ENCODE data around the gene SYNJ1. TPM values are rescaled to one million over a fixed set of nuclear protein-coding genes. Genes with fewer than 3 reads are reported as not detected.
"Not testable (repeated sequence)": the region's sequence is repeated elsewhere in the genome, so short reads cannot be mapped to it uniquely, and the experiment has no call there.

SYNJ1 gene
- total and polyA plus RNA-seq, 2 of the 4 experiments (the other 2 are of a cell fraction), result 3.6 to 4.6 TPM

GRCh38 chr21:32611471-32611997, 116.3 kb downstream of the SYNJ1 start:
- ATAC-seq (ENCODE audit: low read depth), result peak; percentile 15
- POLR2A ChIA-PET (ENCODE audit: unreplicated experiment), result no interaction called here
- intact Hi-C loops (cut with micrococcal nuclease), result no loop called here

GRCh38 chr21:32610940-32611339, 116.9 kb downstream of the SYNJ1 start:
- dilution Hi-C loops (cut with HindIII; ENCODE audit: low sequenced_read_pairs, unreplicated experiment); POLR2A ChIA-PET (ENCODE audit: unreplicated experiment); H3K9me1 ChIP-seq (ENCODE audit: insufficient read depth, low read length); DNase-seq; H3K4me2 ChIP-seq (ENCODE audit: low read depth, low read length); in situ Hi-C loops (cut with MboI; ENCODE audit: low sequenced_read_pairs); H3K4me3 ChIP-seq (ENCODE audit: insufficient read depth, low read depth, low read length); intact Hi-C loops (cut with micrococcal nuclease); H3K27ac ChIP-seq (ENCODE audit: insufficient read depth, low read length); H2BK15ac ChIP-seq (ENCODE audit: low read depth, low read length); BruUV-seq (replicated peaks); H2AK9ac ChIP-seq (replicated peaks; ENCODE audit: low read depth, low read length, poor library complexity); H3K23ac ChIP-seq (ENCODE audit: low read depth, low read length); H2AK5ac ChIP-seq (ENCODE audit: low read depth, low read length); H3K36me3 ChIP-seq (ENCODE audit: control insufficient read depth, insufficient read depth, low read length); H3K4me1 ChIP-seq (ENCODE audit: control insufficient read depth, insufficient read depth, low read length); H3K4ac ChIP-seq (ENCODE audit: low read depth, low read length); H2BK120ac ChIP-seq (ENCODE audit: low read depth, low read length); H2AFZ ChIP-seq (replicated peaks; ENCODE audit: low read length, poor library complexity); H4K5ac ChIP-seq (ENCODE audit: low read depth, low read length); H2BK20ac ChIP-seq (ENCODE audit: low read depth, low read length); H3K9ac ChIP-seq (ENCODE audit: low read depth, low read length); H3K18ac ChIP-seq (ENCODE audit: low read depth, low read length); H4K91ac ChIP-seq (ENCODE audit: insufficient read depth, low read depth, low read length); H3K56ac ChIP-seq (ENCODE audit: extremely low read depth, insufficient read depth, low read length); H4K8ac ChIP-seq (ENCODE audit: low read depth in 2 of 2, low read length in 2 of 2); H3K14ac ChIP-seq (replicated peaks; ENCODE audit: low read depth, low read length); ATAC-seq (ENCODE audit: low read depth); H4K20me1 ChIP-seq (ENCODE audit: insufficient read depth, low read length); H3K9me3 ChIP-seq (ENCODE audit: control insufficient read depth, insufficient read depth, low read length); H2BK5ac ChIP-seq (ENCODE audit: low read depth, low read length, poor library complexity, severe bottlenecking); H3K27me3 ChIP-seq (ENCODE audit: control insufficient read depth, insufficient read depth, low read length): not testable (repeated sequence)
- peaks cover 16 to 18% of the 10 kb centered on the region in 2 experiments for H3K79me1 ChIP-seq (ENCODE audit: low read depth in 1 of 2, low read length in 2 of 2)
- CTCF ChIA-PET, result interaction anchor here (4.3 kb wide), 1 partner anchor 10 kb away, joined by 26 read pairs; no protein-coding TSS in a partner anchor
- 79% methylated on average over 6 of the region's 17 CpGs; no CpG with 5 or more reads in 1 of the 2 experiments for WGBS, 2 experiments (ENCODE audit: extremely low coverage in 2 of 2, insufficient read length in 1 of 2)

More at GRCh38 chr21:32611471-32611997, 116.3 kb downstream of the SYNJ1 start:
- Histone ChIP-seq H2BK120ac (ENCODE audit: low read depth, low read length) (no peak overlapping the region), H3K18ac (ENCODE audit: low read depth, low read length) (no peak overlapping the region), H2AK5ac (ENCODE audit: low read depth, low read length) (no peak overlapping the region), H3K4me2 (ENCODE audit: low read depth, low read length) (peak overlapping the region; percentile 85), H3K9me1 (ENCODE audit: insufficient read depth, low read length) (no peaks in the 10 kb centered on the region), H2BK15ac (ENCODE audit: low read depth, low read length) (no peak overlapping the region), H3K27ac (ENCODE audit: insufficient read depth, low read length) (peak overlapping the region; percentile 91; the same call in 1 of the 2 replicates), H2BK20ac (ENCODE audit: low read depth, low read length) (no peak overlapping the region), H3K23ac (ENCODE audit: low read depth, low read length) (0 out of 2 replicates have a peak overlapping the region, but pooled peaks have one; percentile 54), H3K79me1 (ENCODE audit: low read depth in 1 of 2, low read length in 2 of 2) (peaks cover 16 to 18% of the 10 kb centered on the region in 2 experiments), H4K20me1 (ENCODE audit: insufficient read depth, low read length) (peaks cover 4% of the 10 kb centered on the region; the same call in 1 of the 2 replicates), H3K9ac (ENCODE audit: low read depth, low read length) (peak overlapping the region; percentile 85), H4K91ac (ENCODE audit: insufficient read depth, low read depth, low read length) (no peak overlapping the region), H2AFZ (replicated peaks; ENCODE audit: low read length, poor library complexity) (peak overlapping the region; percentile 100), H4K8ac (ENCODE audit: low read depth in 2 of 2, low read length in 2 of 2) (peak overlapping the region in 1 of 2 experiments; percentile 46; a peak in 2 of 4 replicates), H3K4me1 (ENCODE audit: control insufficient read depth, insufficient read depth, low read length) (peaks cover 2% of the 10 kb centered on the region; the same call in 1 of the 2 replicates), H3K9me3 (ENCODE audit: control insufficient read depth, insufficient read depth, low read length) (no peaks in the 10 kb centered on the region), H2BK5ac (ENCODE audit: low read depth, low read length, poor library complexity, severe bottlenecking) (no peak overlapping the region), H3K36me3 (ENCODE audit: control insufficient read depth, insufficient read depth, low read length) (peaks cover 4% of the 10 kb centered on the region), H4K5ac (ENCODE audit: low read depth, low read length) (no peak overlapping the region), H3K14ac (replicated peaks; ENCODE audit: low read depth, low read length) (no peak overlapping the region; the same call in 1 of the 2 replicates), H3K27me3 (ENCODE audit: control insufficient read depth, insufficient read depth, low read length) (no peaks in the 10 kb centered on the region), H3K4me3 (ENCODE audit: insufficient read depth, low read depth, low read length) (peak overlapping the region; percentile 80), H3K56ac (ENCODE audit: extremely low read depth, insufficient read depth, low read length) (no peak overlapping the region; the same call in 1 of the 2 replicates), H2AK9ac (replicated peaks; ENCODE audit: low read depth, low read length, poor library complexity) (peak overlapping the region; percentile 90), H3K4ac (ENCODE audit: low read depth, low read length) (no peak overlapping the region)
- dilution Hi-C loops (cut with HindIII; ENCODE audit: low sequenced_read_pairs, unreplicated experiment) (no loop called here), in situ Hi-C loops (cut with MboI; ENCODE audit: low sequenced_read_pairs) (no loop called here)
- CTCF ChIA-PET, result interaction anchor here (4.3 kb wide), 1 partner anchor 11 kb away, joined by 26 read pairs; no protein-coding TSS in a partner anchor
- no TSS peak for BruUV-seq (replicated peaks)
- WGBS, 2 experiments (ENCODE audit: extremely low coverage in 2 of 2, insufficient read length in 1 of 2), result 1% methylated on average over 21 of the region's 28 CpGs; no CpG with 5 or more reads in 1 of the 2 experiments
- peak; percentile 18 for DNase-seq
- TF ChIP-seq CHD1 (IDR thresholded peaks at IDR 0.05; ENCODE audit: low read depth, low read length) (no peak), RAD21 (IDR thresholded peaks at IDR 0.05; ENCODE audit: low read length) (no peak), ELK1 (IDR thresholded peaks at IDR 0.05; ENCODE audit: borderline replicate concordance, low read depth, low read length) (no peak), MAZ (IDR thresholded peaks at IDR 0.05; ENCODE audit: borderline replicate concordance, low read depth, low read length) (no peak), CEBPB (IDR thresholded peaks at IDR 0.05; ENCODE audit: low read depth, low read length) (no peak)
